PC-3 (cell line): ENCODE measurements around the gene EPS8L2. TPM values are rescaled to one million over a fixed set of nuclear protein-coding genes. Genes with fewer than 3 reads are reported as not detected.

Experiments used
- ATAC-seq: fragments of 200-7000 bp; cut with Tn5 transposase; 2 replicates; pipeline ENCODE4 v1.9.1; 2020; ENCODE audit warnings: mild to moderate bottlenecking, moderate library complexity
- BruUV-seq: library from RNA; stranded (reverse); fragments of 400-500 nt; replicated peaks from 2 replicates; lab custom pipeline; 2021; lab: Mats Ljungman, UMichigan
- CTCF ChIA-PET: fragments of 300-600 bp; sonication (Branson Sonifier 250); formaldehyde crosslinking; loops from one replicate; lab custom pipeline; 2022; ENCODE audit warnings: antibody characterized with exemption; lab: Charles Lee
- POLR2A ChIA-PET: fragments of 300-600 bp; sonication (Branson Sonifier 250); formaldehyde crosslinking; loops from one replicate; lab custom pipeline; 2022; ENCODE audit warnings: antibody characterized with exemption; ENCODE audit not compliant: unreplicated experiment; lab: Charles Lee
- DNase-seq: peaks from one replicate; pipeline ENCODE4 v3.0.0-alpha.2; 2015
- H2AFZ ChIP-seq: fragments of 300-600 bp; sonication (generic); 2 replicates; pipeline ENCODE4 v1.6.0; 2016; ENCODE audit warnings: antibody characterized with exemption, low read length
- H3F3A ChIP-seq: fragments of 300-600 bp; sonication (generic); one replicate; pipeline ENCODE4 v1.6.0; 2017; ENCODE audit warnings: antibody characterized with exemption, low read length, control low read depth, mild to moderate bottlenecking; ENCODE audit not compliant: unreplicated experiment
- H3K27ac ChIP-seq: fragments of 300-600 bp; sonication (generic); 2 replicates; pipeline ENCODE4 v1.5.1; 2016; ENCODE audit warnings: mild to moderate bottlenecking, low read length
- H3K27me3 ChIP-seq: fragments of 300-600 bp; sonication (generic); 2 replicates; pipeline ENCODE4 v1.6.1; 2016; ENCODE audit warnings: low read length, mixed read lengths
- H3K36me3 ChIP-seq: fragments of 300-600 bp; sonication (generic); 2 replicates; pipeline ENCODE4 v1.6.1; 2016; ENCODE audit warnings: low read depth, mixed run types, low read length, mixed read lengths
- H3K4me1 ChIP-seq: fragments of 300-600 bp; sonication (generic); 2 replicates; pipeline ENCODE4 v1.5.1; 2016; ENCODE audit warnings: low read length; ENCODE audit not compliant: insufficient read depth
- H3K4me2 ChIP-seq: fragments of 300-600 bp; sonication (generic); 2 replicates; pipeline ENCODE4 v1.6.0; 2016; ENCODE audit warnings: low read length
- H3K4me3 ChIP-seq: fragments of 300-600 bp; sonication (generic); 2 replicates; pipeline ENCODE4 v1.5.1; 2016; ENCODE audit warnings: mild to moderate bottlenecking, low read length, mixed read lengths
- H3K79me2 ChIP-seq: fragments of 300-600 bp; sonication (generic); 2 replicates; pipeline ENCODE4 v1.6.1; 2017; ENCODE audit warnings: low read length, mixed read lengths
- H3K9ac ChIP-seq: fragments of 300-600 bp; sonication (generic); 2 replicates; pipeline ENCODE4 v1.6.0; 2016; ENCODE audit warnings: mild to moderate bottlenecking, low read length
- H3K9me2 ChIP-seq: fragments of 300-600 bp; sonication (generic); replicated peaks from 2 replicates; pipeline ENCODE4 v1.6.1; 2016; ENCODE audit warnings: mixed run types, low read length, mixed read lengths
- H3K9me3 ChIP-seq: fragments of 300-600 bp; sonication (generic); 2 replicates; pipeline ENCODE4 v1.6.1; 2016; ENCODE audit warnings: low read length, mixed read lengths
- H4K20me1 ChIP-seq: fragments of 300-600 bp; sonication (generic); 2 replicates; pipeline ENCODE4 v1.6.1; 2016; ENCODE audit warnings: low read length, mixed read lengths
- EZH2 ChIP-seq: fragments of 300-600 bp; sonication (generic); IDR thresholded peaks from one replicate; pipeline ENCODE4 v1.6.1; 2017; ENCODE audit warnings: antibody characterized with exemption, mild to moderate bottlenecking, low read length; ENCODE audit not compliant: unreplicated experiment
- EZH2phosphoT487 ChIP-seq: fragments of 300-600 bp; sonication (generic); IDR thresholded peaks from 2 replicates; pipeline ENCODE4 v1.6.1; 2018; ENCODE audit warnings: mild to moderate bottlenecking, antibody characterized with exemption, low read length, borderline replicate concordance
- intact Hi-C: fragments of 100-400 bp; cut with micrococcal nuclease; formaldehyde crosslinking; loops from 2 replicates; pipeline ENCODE4 v1.9.0; 2023
- total RNA-seq: library from RNA; depleted of rRNA; stranded (reverse); fragments of >200 nt; gene quantifications from 2 replicates; pipeline ENCODE4 v1.2.3, GENCODE V29; 2014
- TF ChIP-seq, protein P1 (sequence below): fragments of 300-600 bp; sonication (generic); conservative IDR thresholded peaks from 2 replicates; pipeline ENCODE4 v1.5.1; 2017; ENCODE audit warnings: antibody characterized with exemption, low read depth, mild to moderate bottlenecking, low read length

EPS8L2 gene
- total RNA-seq, 1 experiment from 2014 or later = 127 TPM

DNA sequence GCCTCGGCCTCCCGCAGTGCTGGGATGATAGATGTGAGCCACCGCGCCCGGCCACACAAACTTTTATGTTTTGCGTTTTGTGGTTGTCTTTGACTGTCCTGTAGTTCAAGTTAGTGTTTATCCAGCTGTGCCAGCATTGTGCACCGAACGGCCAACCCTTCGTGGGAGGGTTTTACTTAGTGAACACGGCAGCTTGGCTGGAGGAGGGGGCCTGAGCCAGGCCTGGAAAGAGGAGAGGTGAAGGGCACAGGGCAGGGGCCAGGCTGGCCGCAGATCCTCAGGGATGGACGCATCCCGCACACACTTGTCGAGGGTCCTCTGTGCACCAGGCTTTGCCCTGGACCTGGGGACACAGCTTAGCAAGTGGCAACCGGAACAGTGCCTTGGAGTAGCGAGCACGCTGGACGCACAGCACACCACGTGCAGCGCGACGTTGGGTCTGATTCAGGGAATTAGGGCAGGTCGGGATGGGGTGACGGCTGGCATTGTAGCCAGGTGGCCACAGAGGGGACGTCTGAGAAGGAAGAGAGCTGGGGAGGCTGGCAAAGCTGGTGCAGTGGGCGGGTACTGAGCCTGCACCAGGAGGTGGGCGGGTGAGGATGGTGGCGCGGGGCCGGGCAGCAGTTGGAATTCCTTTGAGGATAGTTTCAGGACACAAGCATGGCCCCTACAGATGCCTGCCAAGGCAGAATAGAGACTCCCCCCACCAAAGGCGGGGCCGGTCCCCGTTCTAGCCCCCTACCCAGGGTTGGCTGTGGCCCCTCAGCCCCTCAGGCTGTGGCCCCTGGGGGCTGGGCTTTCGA is 13.4 kb downstream of the EPS8L2 start:
- no TSS peak for BruUV-seq
- Histone ChIP-seq H3K9me2 (no peaks in the 10 kb centered on the region), H3K27ac (no peak overlapping the region), H3K4me3 (no peak overlapping the region), H3K27me3 (no peaks in the 10 kb centered on the region), H3F3A (no peaks in the 10 kb centered on the region), H3K36me3 (peaks cover 6% of the 10 kb centered on the region; the same call in 1 of the 2 replicates), H2AFZ (no peak overlapping the region), H4K20me1 (no peaks in the 10 kb centered on the region), H3K4me2 (no peak overlapping the region), H3K4me1 (no peaks in the 10 kb centered on the region), H3K79me2 (peaks cover 16% of the 10 kb centered on the region), H3K9me3 (no peaks in the 10 kb centered on the region), H3K9ac (no peak overlapping the region)
- DNase-seq (no peak), ATAC-seq (no peak)
- ChIA-PET POLR2A (no interaction called here), CTCF (no interaction called here)
- intact Hi-C loops = no loop called here
- TF ChIP-seq EZH2phosphoT487 = no peak
- TF ChIP-seq, protein P1, sequence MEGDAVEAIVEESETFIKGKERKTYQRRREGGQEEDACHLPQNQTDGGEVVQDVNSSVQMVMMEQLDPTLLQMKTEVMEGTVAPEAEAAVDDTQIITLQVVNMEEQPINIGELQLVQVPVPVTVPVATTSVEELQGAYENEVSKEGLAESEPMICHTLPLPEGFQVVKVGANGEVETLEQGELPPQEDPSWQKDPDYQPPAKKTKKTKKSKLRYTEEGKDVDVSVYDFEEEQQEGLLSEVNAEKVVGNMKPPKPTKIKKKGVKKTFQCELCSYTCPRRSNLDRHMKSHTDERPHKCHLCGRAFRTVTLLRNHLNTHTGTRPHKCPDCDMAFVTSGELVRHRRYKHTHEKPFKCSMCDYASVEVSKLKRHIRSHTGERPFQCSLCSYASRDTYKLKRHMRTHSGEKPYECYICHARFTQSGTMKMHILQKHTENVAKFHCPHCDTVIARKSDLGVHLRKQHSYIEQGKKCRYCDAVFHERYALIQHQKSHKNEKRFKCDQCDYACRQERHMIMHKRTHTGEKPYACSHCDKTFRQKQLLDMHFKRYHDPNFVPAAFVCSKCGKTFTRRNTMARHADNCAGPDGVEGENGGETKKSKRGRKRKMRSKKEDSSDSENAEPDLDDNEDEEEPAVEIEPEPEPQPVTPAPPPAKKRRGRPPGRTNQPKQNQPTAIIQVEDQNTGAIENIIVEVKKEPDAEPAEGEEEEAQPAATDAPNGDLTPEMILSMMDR = no peak
- no peak for TF ChIP-seq EZH2

DNA sequence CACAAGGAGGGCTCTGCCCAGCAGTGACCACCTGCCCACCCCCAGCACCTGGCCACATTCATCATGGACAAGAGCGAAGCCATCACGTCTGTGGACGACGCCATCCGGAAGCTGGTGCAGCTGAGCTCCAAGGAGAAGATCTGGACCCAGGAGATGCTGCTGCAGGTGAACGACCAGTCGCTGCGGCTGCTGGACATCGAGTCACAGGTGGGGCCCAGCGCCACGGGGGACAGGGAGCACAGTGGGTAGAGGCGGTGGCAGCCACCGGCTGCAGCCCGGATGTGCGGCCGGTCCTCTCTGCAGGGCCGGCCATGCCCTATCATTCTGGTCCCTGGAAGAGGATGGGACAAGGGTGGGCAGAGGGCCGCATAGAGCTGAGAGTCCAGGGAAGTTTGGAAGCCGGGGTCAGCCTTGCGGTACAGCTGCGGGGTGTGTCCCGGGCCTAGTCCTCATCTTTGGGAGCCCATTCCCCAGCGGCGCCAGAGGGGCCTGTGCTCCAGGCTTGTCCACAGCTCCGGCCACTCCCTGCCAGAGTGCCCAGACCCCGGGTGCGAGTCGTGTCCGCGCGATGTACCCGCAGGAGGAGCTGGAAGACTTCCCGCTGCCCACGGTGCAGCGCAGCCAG is 14.1 kb downstream of the EPS8L2 start:
- DNase-seq (no peak), ATAC-seq (no peak)
- Histone ChIP-seq H3K9me2 (no peaks in the 10 kb centered on the region), H3K9me3 (no peaks in the 10 kb centered on the region), H3K36me3 (peaks cover 9% of the 10 kb centered on the region; the same call in 1 of the 2 replicates), H3K27ac (no peak overlapping the region), H3K79me2 (peaks cover 12% of the 10 kb centered on the region), H3K4me3 (no peak overlapping the region), H3K4me2 (no peak overlapping the region), H3K27me3 (no peaks in the 10 kb centered on the region), H3K9ac (no peak overlapping the region), H3F3A (no peaks in the 10 kb centered on the region), H3K4me1 (no peaks in the 10 kb centered on the region), H2AFZ (no peak overlapping the region), H4K20me1 (no peaks in the 10 kb centered on the region)
- no TSS peak for BruUV-seq
- ChIA-PET CTCF (no interaction called here), POLR2A (no interaction called here)
- intact Hi-C loops = no loop called here
- no peak for TF ChIP-seq EZH2
- TF ChIP-seq, protein P1 = no peak
- TF ChIP-seq EZH2phosphoT487 = no peak
